LNCaP clone FGC (cell line): Measurements from ENCODE around the gene TMEM156.

ENCODE experiments used
- DNase-seq: peaks from one replicate; pipeline ENCODE4 v3.0.0-alpha.2; 2011; ENCODE audit warnings: low read depth
- H3K4me3 ChIP-seq: 2 replicates; pipeline ENCODE4 v1.5.1; 2011; ENCODE audit warnings: mild to moderate bottlenecking, low read depth, low read length, control low read depth
- TF ChIP-seq, protein P1 (sequence below): IDR thresholded peaks from 2 replicates; pipeline ENCODE4 v1.5.1; 2012; ENCODE audit warnings: mild to moderate bottlenecking; ENCODE audit not compliant: control insufficient read depth, insufficient read depth; ENCODE audit errors: extremely low read depth

The TMEM156 gene

DNA sequence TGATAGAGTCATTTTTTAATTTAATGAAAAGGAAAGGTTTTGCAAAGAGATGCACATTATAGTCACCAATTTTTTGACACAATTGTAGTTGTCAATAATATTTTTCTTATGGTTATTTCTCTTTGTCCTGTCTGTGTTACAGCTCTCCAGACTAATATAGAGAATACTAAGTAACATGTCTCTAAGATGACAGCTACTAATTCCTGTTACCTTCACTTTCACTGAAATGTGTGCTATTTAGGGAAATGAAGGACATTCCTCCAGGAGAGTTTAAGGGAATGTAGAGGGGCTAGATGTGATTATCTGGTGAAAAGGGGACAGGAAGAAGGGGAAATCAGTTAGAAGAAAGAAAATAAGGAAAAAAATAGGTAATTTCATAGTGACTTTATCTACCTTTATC lies 31.2 kb upstream of the TMEM156 start:
- no peak overlapping the region for H3K4me3 ChIP-seq
- TF ChIP-seq, protein P1, sequence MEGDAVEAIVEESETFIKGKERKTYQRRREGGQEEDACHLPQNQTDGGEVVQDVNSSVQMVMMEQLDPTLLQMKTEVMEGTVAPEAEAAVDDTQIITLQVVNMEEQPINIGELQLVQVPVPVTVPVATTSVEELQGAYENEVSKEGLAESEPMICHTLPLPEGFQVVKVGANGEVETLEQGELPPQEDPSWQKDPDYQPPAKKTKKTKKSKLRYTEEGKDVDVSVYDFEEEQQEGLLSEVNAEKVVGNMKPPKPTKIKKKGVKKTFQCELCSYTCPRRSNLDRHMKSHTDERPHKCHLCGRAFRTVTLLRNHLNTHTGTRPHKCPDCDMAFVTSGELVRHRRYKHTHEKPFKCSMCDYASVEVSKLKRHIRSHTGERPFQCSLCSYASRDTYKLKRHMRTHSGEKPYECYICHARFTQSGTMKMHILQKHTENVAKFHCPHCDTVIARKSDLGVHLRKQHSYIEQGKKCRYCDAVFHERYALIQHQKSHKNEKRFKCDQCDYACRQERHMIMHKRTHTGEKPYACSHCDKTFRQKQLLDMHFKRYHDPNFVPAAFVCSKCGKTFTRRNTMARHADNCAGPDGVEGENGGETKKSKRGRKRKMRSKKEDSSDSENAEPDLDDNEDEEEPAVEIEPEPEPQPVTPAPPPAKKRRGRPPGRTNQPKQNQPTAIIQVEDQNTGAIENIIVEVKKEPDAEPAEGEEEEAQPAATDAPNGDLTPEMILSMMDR: no peak
- DNase-seq: no peak

DNA sequence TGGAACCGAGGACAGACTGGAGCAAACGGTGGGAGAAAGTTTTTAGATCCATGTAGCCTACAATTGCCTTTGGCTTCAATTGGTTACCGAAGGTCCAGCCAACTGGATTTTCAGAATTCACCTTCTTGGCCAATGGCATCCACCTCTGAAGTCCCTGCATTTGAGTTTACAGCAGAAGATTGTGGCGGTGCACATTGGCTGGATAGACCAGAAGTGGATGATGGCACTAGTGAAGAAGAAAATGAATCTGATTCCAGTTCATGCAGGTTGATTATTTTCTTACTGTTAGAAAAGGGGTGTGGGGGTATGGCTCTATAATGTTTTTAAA lies 30.5 kb upstream of the TMEM156 start:
- H3K4me3 ChIP-seq: no peak overlapping the region
- TF ChIP-seq, protein P1: no peak
- DNase-seq: no peak

DNA sequence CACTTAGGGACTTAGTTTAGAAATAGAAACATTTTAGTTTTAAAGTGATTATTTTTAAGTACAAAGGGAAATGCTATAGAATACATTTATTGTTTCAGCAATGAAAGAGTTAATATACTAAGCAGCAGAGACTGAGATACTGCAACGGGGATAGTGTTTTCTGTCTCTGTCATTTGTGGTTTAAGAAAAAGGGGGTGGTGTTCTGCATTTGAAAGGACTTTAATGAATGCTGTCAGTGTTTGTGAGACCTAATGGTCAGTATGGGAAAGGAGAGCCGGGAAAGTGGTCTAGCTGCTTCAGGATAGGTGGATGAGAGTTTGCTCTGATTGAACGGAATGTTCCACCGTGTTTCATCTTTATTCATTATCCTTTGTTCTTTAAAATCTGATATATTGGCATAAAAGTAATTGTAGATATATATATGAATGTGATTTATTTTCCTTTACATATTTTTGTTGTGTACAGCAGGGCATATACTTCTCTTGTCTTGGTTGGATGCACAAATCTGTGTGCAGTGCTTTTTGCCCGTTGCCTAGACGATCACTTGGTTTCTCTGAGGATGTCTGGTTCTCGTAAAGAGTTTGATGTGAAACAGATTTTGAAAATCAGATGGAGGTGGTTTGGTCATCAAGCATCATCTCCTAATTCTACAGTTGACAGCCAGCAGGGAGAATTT lies 30.0 kb upstream of the TMEM156 start, which contains the start of gene KLHL5:
Gene KLHL5 (plus strand): TSS at position 139 of the 676 bp plus-strand sequence. CDS start 421 bp downstream, at position 560.
- TF ChIP-seq, protein P1: no peak
- H3K4me3 ChIP-seq: no peak within 1 kb of the TSS
- DNase-seq: no peak

DNA sequence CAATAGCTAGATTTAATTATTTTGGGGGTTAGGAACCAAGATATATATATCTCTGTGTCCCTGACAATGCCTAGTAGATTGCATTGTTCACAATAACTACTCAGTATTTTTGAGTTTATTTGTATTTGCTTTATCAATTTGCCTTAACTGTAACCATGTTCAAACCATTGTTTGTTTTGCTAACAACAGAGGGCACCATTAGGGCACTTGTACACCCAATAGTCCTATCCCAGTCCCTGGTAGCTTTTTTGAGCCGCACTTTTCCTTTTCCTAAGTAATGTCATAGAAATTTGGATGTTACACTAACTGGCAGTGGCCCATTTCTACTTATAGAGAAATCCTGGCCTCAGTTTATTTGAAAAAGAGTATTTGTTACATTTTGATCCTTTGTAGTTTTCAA lies 29.2 kb upstream of the TMEM156 start:
- no peak for DNase-seq
- H3K4me3 ChIP-seq: no peak overlapping the region
- TF ChIP-seq, protein P1: peak; percentile 39

DNA sequence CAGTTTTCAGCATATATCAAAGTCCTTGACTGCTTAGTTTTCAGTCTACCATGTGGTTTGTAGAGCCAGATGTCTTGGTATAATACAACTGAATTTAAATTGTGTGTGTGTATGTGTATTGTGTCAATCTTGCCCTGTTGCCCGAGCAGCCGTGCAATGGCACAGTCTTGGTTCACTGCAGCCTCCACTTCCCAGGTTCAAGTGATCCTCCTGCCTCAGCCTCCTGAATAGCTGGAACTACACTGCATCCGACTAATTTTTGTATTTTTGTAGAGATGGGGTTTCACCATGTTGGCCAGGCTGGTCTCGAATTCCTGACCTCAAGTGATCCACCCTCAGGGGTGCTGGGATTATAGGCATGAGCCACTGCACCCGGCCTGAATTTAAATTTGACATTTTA lies 23.8 kb upstream of the TMEM156 start:
- H3K4me3 ChIP-seq: no peak overlapping the region
- DNase-seq: no peak
- TF ChIP-seq, protein P1: no peak

DNA sequence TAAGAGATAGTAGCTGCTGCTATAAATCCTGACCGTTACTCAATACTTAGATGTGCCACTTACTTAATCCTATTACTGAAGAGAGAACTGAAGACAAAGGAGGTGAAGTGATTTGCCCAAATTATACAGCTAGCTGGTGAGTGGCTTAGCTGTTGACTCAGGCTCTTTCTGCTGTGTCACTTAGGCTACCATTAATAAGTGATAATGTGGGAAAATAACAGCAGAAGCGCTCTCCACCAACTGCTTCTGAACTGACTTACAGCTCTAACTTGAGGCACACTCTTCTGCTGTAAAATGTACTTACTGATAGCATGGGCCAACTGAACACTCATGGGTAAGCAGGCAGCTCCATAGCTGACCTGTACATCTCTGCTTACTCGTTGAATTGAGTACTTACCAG lies 22.3 kb upstream of the TMEM156 start:
- TF ChIP-seq, protein P1: no peak
- H3K4me3 ChIP-seq: no peak overlapping the region
- no peak for DNase-seq

DNA sequence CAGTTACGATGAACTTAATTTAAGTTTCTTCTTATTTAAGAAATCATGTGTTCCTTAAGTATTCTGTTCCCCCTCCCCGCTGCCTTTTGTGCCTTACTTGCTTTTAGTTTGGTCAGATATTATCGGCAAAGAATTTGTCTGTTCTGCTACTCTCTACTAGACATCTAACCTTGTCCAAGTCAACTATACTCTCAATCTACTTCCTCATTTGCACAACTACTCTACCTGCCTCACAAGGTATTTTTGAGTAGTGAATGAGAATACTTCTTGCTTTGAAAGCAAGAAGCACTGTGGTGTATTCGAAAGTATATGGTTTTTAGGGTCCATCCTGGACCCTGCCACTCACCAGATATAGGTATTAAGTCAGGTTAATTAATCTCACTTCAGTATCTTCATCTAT lies 21.8 kb upstream of the TMEM156 start:
- TF ChIP-seq, protein P1: no peak
- H3K4me3 ChIP-seq: no peak overlapping the region
- no peak for DNase-seq
